Activated CD8-positive, alpha-beta memory T cell treated with anti-CD3 and anti-CD28 coated beads, Interleukin-2, amount 50 U/mL, for 4 hours (primary cell): ENCODE results near the gene LITAFD.
"Not testable (repeated sequence)": the region's sequence is repeated elsewhere in the genome, so short reads cannot be mapped to it uniquely, and the experiment has no call there.

Experiments used
- DNase-seq: peaks from one replicate; pipeline ENCODE4 v3.0.0-alpha.2; 2020

Gene LITAFD

GRCh38 chr16:8899709-8900317 is 17.7 kb downstream of the LITAFD start:
- DNase-seq = no peak

- DNase-seq = no peak
These were observed 18.2 kb downstream of the LITAFD start for GRCh38 chr16:8900343-8900742.

DNA sequence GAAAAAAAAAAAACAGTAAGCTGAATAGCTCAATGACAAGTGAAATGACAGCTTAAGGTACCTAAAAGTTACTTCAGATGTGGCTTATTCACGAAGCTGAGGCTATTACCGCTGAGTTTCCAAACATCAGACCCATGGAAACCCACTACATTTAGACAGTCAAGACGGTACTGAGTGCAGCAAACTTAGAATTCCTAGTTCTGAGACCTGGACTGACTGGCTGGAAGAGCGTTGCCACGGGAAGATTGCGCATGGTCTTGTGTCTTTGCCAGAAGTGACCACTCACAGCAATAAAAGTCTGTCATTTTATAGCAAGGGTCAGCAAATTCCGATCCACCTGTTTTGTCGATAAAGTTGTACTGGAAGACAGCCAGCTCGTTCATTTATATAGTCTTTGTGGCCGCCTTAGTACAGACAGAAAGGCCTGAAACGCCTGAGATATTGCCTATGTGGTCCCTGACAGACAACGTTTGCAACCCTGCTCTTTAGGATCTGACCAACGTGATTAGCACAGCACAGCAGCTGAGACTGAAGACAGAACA is 19.2 kb downstream of the LITAFD start:
- no peak for DNase-seq

DNA sequence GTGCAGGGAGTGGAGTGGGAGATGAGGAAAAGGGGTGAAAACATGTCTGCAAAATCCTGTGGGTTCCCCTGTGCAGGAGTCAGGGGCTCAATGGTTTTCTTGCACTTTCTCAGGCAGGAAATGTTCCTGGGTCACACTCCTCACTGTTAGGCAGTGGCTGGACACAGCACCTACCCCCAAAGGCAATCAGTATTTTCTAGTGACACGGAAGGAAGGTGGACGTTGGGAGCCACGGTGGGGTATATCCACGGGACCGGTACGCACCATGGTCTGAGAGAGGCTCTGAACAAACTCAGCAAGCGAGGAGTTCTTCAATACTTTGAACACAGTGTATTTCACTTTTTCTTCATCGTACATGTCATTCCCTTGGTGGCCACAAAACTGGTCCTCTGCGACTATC is 20.9 kb downstream of the LITAFD start:
- DNase-seq = no peak

- no peak for DNase-seq
These were observed 21.9 kb downstream of the LITAFD start for GRCh38 chr16:8904018-8904430.

GRCh38 chr16:8905168-8905762 is 23.1 kb downstream of the LITAFD start:
- DNase-seq = no peak

- no peak for DNase-seq
These were observed 23.8 kb downstream of the LITAFD start for GRCh38 chr16:8905795-8906591.

GRCh38 chr16:8907096-8907495 is 24.9 kb downstream of the LITAFD start:
- DNase-seq = no peak

DNA sequence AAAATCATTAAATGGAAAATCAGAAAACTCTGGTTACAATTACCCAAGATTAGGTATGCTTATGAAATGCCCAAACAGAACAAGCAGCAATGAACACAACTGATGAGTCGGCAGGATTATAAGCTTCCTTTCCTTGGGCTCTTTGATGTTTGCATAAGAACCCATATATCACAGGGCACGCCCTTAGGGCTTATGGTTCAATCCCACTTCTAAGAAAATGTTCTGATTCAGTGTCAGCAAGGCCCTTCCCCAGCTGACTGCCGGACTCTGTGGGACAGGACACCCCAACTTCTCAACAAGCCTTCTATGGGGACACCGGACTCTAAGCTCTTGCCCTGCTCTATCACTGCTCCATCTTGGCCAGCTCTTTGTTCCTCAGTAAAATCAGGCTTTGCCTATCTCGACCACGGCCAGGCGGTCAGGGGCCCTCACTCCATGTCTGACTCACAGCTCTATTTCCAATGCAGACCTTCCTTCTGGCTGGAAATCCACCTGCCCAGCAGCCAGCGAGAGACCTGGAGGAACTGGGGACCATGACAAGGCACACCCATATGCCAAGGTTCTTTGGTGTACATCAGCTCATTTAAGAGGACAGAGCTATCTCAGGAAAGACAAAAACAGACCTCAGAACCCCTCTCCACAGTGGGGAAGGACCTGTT is 26.8 kb downstream of the LITAFD start:
- DNase-seq = no peak

DNA sequence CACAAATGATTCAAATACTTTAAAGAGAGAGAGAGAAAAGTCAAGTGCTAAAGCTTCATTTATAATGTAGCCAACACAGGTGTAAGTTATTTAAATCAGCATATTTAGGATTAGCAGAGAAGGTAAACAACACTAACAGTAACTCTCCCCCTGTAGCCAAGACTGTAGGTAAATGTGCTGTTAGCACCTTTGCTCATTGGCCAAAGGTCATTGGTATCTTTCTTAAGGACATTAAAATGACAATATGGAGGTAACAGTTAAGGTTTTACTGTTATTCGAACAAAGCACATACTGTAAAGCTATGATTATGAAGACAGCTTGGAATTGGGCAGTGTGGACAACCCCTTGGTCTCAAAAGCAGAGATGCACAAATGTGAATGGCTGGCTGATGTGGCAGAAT is 28.7 kb downstream of the LITAFD start:
- DNase-seq = no peak

DNA sequence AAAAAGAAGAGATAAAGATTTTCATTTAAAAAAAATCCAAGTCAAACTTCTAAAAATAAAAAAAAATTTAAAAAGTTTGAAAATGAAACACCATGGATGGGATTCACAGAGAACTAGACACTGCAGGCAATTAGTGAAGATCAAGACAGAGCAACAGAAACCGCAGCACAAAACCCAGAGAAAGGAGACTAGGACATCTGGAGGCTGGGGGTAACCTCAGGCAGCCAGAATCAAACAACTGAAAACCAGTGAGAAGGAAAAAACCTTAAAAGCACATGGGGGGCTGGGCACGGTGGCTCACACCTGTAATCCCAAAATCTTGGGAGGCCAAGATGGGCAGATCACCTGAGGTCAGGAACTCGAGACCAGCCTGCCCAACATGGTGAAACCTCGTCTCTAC is 30.6 kb downstream of the LITAFD start:
- DNase-seq = no peak

GRCh38 chr16:8914098-8914497 is 31.9 kb downstream of the LITAFD start:
- DNase-seq = no peak

- DNase-seq = no peak
These were observed 33.7 kb downstream of the LITAFD start for GRCh38 chr16:8915722-8916301.

GRCh38 chr16:8916541-8917225 is 34.5 kb downstream of the LITAFD start:
- DNase-seq = no peak

DNA sequence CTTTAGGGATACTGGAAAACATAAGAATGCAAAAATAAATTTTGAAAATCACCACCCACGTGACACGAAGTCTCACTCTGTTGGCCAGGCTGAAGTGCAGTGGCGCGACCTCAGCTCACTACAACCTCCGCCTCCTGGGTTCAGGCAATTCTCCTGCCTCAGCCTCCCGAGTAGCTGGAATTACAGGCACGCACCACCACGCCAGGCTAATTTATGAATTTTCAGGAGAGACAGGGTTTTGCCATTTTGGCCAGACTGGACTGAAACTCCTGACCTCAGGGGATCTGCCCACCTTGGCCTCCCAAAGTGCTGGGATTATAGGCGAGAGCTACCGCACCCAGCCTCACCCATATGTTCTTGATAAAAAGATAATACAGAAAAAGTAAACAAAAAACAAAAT is 35.2 kb downstream of the LITAFD start:
- not testable (repeated sequence) for DNase-seq

DNA sequence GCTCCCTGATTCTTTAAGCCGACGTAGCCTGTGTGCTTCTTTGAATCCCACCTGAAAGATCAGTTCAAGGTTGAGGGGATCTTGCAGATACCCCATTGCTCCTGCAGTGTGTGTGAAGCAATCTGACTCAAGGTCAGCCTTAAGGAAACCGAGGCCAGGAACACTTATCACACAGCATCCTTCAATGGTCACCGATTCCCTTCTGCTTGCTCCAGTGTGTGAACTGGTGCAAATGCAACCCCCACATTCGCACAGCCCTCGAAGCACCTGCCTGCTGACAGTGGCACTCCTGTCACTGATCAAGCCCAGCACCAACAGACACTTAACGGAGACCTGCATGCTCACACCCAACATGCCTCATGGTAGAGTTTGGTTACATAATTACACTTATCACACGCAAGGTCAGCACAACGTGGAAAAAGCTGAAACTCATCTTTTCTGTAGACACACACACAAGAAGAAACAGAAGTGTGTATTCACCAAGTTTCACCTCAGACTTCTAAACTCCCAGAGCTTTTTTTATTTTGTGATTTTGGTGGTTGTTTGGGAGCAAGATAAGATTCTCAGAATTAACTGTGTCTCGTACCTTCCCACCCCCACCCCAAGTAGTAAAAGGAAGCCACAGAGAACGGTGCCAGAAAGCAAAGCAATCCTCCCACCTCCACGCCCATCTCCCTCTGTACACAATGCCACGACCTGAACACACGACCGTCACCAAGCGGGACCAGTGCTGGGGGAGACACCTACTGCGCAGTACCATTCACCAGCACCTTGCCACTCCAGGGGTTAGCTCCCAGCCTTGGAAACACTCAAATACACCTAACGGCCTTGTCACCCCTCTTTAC is 37.2 kb downstream of the LITAFD start:
- no peak for DNase-seq

DNA sequence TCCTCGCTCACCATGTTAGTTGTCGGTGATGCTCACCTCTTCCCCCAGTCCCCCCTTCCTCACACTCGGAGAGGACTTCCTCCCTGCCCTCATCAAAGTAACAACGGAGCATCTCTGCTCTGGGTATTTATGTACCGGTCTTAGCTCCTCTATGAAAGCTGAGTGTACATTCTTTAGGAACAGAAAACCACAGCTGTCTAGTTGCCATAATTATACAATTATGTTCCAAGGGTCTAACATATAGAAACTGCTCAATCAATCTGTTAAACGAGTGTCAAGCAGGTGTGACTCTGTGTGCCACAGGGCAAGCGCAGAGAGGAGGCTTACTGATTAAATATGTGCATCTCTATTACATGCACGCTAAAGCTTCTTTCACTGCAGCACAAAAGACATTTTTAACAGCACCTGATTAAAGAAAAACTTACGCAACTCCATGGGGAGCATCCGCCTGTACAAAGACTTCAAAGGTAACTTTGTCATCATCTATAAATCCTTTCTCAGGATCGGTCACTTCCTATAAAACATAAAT is 37.8 kb downstream of the LITAFD start:
- DNase-seq = no peak

DNA sequence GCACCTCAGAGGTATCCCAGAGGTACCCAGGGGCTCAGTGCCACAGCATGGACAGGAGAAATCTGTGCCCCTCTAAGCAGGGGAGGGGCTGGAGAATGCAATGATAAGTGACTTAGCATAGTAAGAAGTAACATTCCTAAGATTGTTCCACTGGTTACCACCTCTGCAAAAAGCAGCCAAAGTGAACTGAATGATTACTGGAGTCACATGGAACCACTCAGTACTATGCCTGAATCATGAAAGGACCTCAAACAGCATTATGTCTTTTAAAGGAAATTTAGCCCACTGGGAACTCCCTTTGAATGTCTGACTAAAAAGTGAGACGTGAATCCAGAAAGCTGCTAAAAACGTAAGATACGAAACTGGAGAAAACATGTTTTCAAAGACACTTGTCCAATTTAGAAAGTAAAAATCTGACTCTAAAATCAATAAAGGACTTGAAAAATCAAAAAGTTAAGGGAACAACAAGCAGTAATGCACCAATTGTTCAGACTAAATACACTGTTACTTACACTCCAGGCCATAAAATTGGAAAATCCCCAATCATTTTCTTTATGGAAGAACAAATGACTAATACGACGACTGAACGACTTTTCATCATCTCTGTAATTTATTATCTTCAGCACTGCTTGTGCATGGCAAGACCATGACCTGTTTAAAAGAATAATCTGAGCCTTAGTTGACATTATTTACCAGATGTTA is 38.6 kb downstream of the LITAFD start:
- DNase-seq = no peak

DNA sequence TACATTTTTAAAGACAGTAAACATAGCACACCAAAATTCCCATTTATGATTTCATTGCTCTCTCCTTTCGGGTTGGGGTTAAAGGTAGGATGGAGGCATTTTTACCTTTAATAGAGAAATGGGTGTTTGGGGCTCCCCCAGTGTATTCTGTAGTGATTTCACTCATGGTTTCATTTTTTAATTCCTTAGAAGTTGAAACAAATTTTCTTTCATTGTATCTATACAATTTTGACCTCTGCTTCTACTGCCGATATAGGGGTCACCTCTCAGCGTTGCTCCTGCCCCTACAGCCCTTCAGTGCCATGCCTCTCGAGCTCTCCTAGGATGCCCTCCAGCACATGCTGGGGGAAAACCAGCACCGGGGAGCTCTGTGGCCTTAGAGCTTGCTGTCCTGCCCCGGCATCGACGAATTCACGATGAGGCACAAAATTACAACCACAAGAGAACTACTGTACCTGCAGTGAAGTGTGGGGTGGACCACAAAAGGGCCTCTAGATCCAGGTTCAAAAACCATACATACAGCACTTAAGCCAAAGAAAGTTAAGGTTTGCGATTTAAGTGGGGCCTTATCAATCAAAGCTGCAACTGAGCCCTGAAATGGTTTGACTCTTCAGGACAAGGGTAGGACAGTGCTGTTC is 39.3 kb downstream of the LITAFD start:
- no peak for DNase-seq

DNA sequence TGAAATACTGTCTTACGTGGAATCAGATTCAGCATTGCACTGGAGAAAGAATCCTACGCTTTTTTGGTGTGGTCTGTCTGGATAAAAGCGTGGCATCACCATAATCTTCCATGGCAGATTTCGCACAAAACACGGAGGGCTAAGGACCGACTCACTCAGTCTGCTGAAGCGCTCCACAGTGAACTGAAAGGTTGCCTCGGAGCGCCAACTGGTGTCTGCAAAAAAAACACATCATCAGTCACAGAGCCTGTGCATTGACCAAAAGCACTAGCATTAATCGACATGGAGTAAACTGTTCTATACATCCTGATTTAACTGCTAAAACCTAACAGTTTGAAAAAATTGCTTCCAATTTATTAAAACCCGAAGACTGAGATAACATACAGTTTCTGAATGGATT is 41.0 kb downstream of the LITAFD start:
- no peak for DNase-seq
